Measurements from ENCODE around the gene ASAP2.

DNA sequence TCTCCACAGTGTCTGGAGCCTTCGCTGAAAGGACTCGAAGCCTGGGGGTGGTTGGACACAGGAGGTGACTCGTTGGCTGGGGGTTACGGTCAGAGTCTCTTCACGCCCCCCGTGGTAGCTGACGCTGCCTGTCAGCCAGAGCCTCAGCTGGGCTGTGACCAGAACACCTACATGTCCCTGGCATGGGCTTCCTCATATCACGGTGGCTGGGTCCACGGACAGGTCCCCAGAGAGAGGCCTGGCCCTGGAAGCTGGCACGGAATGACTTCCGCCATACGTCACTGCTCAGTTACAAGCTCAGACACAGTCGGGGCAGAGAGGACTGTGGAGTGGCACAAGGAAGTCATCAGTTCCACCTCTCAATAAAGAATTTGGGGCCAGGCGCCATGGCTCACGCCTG, 188.2 kb downstream of the ASAP2 start:
- TF ChIP-seq CTCF (conservative IDR thresholded peaks at IDR 0.05; ENCODE audit: low read depth, low read length) (no peak), EZH2 (IDR thresholded peaks at IDR 0.05; ENCODE audit: low read length, unreplicated experiment) (no peak), EZH2phosphoT487 (IDR thresholded peaks at IDR 0.05; ENCODE audit: borderline replicate concordance, low read length) (no peak)
